HG02678 (cell line): ENCODE results near the gene EXT2.

Experiments
- ATAC-seq: cut with Tn5 transposase; IDR thresholded peaks from one replicate; pipeline ENCODE4 v1.9.1; 2021; ENCODE audit warnings: mild to moderate bottlenecking, moderate library complexity; ENCODE audit not compliant: unreplicated experiment

EXT2 gene

DNA sequence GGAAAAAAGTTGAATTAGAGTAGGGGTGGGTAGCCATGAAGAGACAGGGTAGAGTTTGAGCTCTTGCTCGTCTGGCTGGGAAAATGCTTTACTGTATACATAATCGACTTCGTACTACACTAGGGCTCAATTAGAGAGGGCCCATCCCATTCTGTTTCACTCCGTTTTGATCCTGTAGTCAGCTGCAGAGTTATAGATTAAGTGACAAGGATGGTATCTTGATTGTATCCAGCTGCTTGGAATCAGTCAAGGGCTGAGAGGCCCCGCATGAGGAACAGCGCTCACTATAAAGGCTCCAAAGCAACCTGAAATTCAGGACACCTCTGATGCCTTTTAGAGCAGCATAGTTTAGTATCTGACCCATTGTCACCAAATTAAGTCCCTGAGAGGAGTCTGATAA is 132.9 kb downstream of the EXT2 start:
- no peak for ATAC-seq

DNA sequence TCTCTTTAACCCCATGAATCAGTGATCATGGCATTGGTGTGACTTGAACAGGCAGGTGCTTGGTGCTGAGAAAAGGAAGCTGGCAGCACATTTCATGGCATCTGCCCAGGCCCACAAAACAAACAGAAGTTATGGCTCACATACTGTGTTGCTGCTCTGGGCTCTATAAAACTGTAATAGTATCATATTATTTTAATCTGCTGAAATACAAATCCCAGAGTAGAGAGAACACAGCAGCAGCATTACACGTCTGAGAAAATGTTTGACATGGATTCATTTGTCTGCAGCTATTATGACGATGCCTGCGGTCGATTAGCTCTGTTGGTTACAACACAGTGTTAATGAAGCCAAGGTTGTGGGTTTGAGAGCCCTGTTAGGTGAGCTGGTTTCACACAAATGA is 133.6 kb downstream of the EXT2 start:
- ATAC-seq: no peak

DNA sequence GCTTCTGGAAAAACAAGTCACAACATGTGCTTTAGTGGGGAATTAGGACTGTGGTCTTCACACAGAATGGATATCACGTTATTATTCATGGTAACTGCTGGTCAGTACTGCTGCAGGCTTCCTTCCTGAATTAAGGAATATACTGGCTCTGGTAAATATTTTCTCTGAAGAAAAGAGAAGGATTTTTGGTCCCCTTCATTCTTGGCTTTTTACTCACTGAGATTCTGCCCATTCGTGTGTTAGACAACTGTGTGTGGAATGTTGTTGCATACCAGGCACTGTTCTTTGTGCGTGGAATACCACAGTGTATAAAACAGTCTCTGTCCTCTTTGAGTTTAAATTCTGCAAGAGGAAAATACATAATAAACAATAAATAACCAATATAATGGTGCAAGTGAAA is 134.1 kb downstream of the EXT2 start:
- no peak for ATAC-seq

DNA sequence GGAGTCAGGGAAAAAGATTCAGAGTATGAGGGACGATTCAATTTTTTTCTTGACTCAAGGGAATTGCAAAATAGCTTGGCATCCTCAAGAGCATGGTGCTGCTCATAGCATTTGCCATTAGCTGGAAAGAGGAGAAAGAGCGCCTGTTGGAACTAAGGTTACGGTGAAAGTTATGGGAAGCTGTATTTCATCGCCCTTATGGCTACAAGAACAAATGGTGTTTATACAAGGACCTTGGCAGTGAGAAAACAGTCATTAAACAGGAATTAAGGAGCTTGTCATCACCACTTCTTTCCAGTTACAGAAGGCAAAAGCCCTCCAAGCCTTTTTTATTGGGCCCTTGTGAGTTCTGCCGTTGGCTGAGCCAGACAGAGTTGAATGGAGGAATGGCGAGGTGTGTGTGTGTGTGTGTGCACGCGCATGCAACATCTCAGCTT is 140.3 kb downstream of the EXT2 start:
- ATAC-seq: no peak

DNA sequence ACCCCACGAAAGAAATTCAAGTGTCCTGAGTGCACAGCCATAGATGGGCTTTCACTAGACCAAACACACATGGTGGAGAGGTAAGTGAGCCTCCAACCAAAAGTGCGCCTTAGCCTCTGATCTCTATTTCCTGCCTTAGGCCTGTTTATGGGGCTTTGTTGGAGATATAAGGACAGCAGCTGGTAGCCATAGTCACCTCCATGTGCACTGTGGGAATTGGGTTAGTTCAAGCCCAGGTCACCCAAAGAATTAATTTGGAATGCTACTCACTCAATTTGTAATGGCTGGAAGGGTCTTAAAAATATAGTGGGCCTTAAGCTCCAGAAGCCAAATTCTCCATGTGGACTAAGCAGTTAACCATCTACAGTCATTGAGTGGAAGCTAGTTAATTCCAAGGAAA is 140.8 kb downstream of the EXT2 start:
- ATAC-seq: no peak

DNA sequence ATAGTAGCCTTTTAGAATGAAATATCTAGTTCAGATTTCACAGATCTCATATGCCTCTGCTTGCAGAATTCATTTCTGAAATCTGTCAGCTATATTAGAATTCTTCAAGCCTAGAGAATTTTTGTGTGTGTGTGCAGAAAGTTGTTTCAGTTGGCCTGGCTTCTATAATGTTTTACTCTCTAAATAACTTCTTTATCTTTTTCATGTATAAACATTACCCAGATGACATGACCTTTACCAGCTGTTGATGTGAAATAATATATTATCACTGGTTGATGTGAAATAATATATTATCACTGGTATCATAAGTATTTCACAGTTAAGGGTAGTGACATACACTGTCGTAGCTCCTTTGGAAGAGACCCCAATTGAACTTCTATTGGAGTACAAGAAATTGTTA is 141.7 kb downstream of the EXT2 start:
- no peak for ATAC-seq

DNA sequence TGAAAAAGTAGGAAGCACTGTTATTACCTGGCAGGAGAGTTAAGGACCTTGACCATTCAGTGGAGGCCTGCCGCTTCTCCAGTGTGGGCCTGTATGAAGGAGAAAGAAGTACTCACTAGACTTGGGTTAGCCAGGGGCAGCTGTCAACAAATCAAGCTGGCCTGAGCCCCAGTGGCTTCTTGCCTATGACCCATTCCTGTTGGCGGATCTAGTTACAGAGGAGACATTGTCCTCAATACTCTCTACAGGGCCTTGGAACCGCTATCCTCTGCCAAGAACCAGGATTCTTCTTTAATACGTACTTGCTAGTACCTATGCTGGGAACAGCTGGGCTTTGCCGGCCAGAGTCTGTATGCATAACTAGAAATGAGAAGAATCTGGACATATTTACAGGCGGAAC is 146.4 kb downstream of the EXT2 start:
- ATAC-seq: no peak

DNA sequence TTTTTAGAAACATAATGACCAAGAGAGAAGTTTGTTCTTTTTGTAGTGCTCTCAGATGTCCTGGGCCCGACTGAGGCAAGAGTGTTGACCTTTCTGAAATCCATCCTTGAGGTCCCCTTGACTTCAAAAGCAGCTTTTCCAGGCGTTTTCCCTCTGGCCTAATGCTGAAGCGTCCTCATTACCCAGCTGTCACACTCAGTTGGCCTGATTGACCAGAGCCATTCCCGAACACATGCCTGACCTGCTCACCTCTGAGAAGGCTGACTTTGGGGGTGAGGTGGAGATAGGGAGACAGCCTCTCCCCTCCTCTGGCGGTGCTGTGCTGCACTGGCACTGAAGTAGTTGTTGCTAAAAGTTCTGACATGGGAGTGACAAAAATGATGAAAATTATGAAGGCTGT is 147.6 kb downstream of the EXT2 start:
- no peak for ATAC-seq

DNA sequence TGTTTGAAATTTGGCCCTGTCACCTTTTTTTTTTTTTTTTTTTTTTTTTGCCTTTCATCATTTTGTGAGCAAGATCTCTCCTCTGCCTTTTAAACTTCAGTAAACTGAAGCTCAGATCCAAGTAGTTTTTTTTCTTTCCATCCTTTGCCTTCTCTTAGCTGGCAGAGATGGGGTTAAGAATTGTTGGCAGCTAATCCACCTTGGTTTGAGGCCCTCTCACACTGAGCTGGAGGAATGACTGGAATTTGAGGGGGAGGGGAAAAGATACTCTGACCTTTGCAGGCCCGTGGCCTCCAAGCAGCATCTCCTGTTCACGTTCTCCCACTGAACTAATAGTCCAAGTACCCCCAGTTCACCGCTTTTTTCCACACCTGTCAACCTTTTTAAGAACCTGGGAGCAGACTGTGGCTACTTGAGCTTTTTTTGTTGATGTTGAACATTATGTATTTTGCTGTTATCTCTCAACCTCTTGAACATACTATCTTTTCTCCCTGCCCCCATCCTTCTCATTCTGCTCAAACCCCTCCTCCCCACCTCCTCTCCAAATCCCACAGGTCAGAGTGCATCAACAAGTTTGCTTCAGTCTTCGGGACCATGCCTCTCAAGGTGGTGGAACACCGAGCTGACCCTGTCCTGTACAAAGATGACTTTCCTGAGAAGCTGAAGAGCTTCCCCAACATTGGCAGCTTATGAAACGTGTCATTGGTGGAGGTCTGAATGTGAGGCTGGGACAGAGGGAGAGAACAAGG is 148.3 kb downstream of the EXT2 start:
- ATAC-seq: no peak

DNA sequence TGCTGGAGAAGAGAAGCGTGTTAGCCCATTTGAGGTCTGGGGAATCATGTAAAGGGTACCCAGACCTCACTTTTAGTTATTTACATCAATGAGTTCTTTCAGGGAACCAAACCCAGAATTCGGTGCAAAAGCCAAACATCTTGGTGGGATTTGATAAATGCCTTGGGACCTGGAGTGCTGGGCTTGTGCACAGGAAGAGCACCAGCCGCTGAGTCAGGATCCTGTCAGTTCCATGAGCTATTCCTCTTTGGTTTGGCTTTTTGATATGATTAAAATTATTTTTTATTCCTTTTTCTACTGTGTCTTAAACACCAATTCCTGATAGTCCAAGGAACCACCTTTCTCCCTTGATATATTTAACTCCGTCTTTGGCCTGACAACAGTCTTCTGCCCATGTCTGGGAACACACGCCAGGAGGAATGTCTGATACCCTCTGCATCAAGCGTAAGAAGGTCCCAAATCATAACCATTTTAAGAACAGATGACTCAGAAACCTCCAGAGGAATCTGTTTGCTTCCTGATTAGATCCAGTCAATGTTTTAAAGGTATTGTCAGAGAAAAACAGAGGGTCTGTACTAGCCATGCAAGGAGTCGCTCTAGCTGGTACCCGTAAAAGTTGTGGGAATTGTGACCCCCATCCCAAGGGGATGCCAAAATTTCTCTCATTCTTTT is 149.3 kb downstream of the EXT2 start:
- ATAC-seq: no peak

DNA sequence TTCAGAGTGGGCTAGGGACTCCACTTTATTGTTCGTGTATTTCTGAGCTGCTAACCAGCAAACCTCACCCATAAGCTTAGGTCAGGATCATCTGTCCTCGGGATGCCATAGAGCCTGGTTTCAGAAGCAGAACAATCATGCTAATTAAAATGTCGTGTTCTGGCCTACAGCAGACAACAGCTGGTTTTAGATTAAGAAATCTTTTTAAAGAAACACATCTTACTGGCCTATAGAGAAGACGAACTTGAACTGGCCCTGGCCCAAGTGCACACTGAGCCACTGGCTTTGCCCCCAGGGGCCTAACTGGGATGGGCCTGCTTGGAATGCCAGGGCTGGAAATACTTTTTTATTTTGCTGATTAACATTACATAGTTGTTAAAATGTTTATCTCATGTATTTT is 151.2 kb downstream of the EXT2 start:
- no peak for ATAC-seq

DNA sequence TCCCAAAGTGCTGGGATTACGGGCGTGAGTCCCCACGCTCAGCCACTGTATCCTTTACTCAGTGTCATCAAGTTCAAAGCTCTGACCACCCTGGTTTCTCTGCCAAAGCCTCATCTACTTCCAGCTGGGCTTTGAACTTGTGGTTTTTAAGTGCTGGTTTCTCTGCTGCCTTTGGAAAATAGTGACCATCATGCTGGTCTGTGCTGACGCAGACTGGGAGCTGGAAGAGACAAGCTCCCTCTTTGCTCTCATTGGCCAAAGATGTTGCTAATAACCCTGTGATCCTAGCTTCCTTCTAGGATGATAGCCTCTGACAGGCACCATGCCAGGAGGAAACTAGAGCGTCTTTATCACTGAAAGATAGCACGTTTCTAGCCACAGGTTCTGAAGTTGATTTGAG is 152.0 kb downstream of the EXT2 start:
- ATAC-seq: no peak

DNA sequence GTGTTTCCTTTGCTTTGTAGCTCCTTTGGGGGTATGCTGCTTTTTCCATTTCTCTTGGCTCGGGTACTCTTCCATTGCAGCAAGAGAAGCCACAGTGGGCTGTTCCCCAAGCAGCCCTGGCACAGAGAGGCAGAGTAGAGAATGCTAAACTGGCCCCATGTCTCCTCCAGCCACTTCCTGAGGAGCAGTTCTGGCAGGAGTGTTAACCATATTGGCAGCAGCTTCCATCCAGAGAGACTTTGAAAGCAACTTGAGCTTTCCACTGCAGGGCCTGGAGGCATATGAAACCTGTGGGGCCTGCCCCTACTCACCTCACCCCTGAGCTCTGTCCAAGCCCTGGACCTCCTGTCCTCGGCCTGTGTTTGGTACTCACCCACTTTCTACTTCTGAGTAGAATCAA is 152.6 kb downstream of the EXT2 start:
- ATAC-seq: no peak

DNA sequence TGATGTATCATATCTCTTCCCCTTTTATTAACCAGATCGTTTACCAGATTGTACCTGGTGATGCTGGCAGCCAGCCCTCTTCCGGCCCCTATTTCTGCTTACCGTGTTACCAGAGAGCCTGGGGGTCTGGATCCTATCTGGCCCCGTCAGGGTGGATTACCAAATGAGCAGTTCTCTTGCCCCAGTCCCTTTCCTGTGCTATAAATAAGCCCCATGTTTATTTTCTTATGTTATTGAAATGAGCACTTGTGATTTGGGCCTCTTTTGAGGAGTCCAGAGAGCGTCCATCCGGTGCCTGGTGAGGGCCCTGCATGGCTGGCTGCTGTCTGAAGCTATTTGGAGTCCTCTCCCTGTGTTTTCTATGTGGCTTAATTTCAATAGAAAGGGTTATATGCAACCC is 154.9 kb downstream of the EXT2 start:
- no peak for ATAC-seq

DNA sequence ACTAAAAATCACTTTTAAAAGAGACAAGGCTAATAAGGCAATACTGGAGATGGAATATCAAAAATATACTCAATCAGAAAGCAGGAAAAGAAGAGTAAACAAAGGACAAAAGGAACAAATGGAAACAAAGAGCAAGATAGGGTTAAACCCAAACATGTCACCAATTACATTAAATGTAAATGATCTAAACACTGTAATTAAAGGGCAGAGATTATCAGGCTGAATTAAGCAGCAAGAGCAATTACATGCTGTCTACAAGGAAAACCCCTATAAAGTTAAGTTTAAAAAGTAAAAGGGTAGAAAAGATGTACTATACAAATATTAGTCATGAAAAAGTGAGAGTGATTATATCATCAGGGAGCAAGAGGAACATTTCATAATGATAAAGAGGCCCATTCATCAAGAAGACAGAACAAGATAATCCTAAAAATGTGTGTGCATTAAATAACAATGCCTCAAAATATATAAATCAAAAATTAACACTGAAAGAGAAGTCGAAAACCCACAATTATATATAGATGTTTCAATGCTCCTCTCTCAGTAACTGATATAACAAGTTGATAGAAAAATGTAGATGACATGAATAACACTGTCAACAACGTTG is 157.6 kb downstream of the EXT2 start:
- ATAC-seq: no peak

DNA sequence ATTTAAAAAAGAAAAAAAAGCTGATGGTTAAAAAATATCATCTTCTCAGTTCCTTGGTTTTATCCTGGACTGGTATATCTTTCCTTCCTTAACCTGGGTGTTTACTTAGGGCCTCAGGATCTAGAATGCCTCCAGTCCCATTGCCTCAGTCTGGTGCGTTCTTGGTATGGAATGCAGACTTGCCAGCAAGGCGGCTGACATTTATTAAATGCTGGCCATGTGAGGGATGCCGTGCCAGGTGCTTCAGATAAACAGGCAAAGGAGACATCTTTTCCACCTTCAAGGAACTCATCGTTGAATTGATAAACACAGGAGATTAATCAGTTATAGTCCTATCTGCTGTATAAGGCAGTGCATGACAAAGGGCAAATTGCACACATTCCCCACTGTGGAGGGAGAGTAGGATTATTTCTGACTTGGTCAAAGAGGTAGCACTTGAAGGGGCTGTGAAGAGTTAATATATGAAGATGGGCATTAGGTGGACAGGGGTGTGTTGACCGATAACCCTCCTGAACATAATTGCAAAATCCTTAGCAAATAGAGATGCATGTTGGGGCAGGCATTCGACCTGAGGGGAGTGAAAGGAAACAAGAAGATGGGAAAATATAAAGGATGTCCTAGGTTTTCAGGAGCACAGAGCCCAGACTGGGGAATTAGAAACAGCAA is 160.1 kb downstream of the EXT2 start:
- ATAC-seq: no peak

DNA sequence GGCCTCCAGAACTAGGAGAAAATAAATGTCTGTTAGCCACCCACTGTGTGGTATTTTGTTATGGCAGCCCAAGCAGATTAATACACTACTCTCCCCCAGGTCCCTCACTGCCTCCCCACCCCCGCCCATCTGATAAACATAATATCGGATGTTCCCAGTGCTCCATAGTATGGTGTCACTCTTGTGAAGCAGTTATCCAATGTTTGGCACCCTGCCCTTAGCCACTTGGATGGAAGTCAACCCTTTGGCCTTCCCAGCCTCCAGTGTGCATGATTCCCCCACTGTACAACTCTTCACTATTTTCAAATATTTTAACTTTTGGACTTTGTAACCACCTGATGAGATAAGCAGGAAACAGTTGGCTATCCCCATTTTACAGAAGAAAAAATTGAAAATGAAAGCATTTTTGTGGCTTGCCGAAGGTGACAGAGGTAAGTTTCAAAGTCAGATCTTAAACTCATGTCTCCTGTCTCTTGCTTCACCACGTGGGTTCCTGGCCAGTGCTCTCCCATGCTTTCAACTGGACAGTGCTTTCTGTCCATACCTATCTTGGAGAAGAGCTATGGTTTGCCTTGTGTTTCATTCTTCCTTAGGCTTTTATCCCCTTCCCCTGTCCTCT is 161.3 kb downstream of the EXT2 start:
- ATAC-seq: no peak

DNA sequence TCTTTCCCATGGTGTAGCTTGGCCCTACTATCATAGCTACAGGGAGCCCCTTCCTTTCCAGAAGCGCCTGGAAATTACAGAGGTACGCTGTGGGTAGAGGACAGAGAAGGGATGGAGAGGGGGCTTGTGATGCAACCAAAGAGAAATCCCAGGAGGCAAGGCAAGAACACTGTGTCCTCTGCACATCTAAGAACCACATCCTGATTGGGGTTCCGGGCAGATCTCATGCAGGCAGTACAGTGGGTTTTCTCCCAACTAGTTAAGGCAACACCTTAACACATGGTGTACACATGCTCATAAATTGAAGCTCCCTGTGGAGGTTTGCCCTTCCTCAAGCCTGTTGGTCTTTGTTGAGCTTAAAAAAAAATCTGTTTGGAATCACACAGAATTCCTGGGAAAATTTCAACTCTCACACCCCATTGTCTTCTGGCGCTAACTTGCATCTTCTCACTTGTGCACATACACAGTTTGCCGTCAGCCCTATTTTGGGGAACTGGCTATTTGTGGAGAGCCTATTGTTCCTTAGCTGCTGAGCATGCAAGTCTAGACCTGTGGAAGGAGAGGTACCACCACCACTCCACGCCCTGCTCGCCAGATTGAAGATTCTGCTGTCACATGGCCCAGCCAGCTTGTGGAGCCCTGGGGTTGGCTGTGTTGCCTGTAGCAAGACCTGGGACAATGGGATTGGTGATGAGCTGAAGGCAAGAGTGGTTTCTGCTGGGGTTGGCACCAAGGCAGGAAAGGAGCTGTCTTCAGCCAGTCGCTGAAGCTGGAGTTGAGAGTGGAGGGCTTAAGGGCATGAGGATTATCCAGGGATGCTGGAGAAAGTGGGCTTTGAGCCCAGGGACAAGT is 162.1 kb downstream of the EXT2 start:
- no peak for ATAC-seq

DNA sequence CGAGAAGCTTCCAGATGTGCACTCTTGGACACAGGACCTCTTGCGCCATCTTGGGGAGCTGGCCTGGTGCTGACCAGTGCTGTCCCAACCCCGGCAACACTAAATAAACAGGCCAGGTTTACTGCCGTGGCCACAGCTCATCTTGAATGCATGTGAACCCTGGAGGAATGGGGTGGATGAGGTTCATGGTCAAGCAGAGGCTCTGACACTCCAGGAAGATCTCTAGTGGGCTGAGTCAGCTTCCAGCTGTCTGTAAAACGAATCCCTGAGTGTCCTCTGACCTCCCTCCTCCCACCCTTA is 162.7 kb downstream of the EXT2 start:
- ATAC-seq: no peak

DNA sequence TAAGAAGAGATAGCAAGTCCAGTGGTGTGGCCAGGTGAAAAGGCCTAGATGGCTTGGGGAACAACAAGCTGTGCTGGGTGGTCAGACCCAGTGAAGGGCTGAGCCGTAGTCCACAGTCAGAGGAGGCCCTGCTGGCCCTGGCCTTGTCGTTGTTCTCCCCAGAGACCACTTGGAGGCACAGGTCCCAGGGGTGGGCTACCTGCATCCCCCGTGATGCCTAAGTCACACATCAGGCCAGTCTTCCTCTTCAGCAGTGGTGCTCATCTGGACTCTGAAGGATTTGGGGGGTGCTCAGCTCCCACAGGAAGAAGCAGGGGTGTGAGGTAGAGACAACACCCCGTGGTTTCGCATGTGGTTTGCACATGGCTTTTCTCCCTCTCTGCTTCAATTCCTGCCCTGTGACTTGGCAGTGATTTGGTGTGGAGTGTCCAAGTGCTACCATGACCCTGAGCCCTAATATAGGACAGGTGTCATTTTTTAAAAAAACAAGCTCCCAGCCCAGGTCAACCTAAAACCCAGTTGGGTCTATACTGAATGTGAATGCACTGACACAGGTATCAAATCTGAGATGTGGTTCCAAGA is 163.5 kb downstream of the EXT2 start:
- no peak for ATAC-seq
